Testis (tissue), 5 donors: Measurements from ENCODE around the gene UHMK1. TPM values are rescaled to one million over a fixed set of nuclear protein-coding genes. Genes with fewer than 3 reads are reported as not detected.
"Not testable (repeated sequence)": the region's sequence is repeated elsewhere in the genome, so short reads cannot be mapped to it uniquely, and the experiment has no call there.

ENCODE experiments used
- DNase-seq: peaks from one replicate; pipeline ENCODE4 v3.0.0-alpha.2; 2019
- H3K27ac ChIP-seq, 2 donors: fragments of 200-600 bp; sonication (generic); one replicate each; pipeline ENCODE4 v1.5.1; 2019
- H3K27me3 ChIP-seq: fragments of 200-600 bp; sonication (generic); one replicate; pipeline ENCODE4 v1.5.1; 2019
- H3K36me3 ChIP-seq: fragments of 200-600 bp; sonication (generic); one replicate; pipeline ENCODE4 v1.5.1; 2017; ENCODE audit warnings: low read depth; ENCODE audit errors: missing control alignments
- H3K4me1 ChIP-seq: fragments of 200-600 bp; sonication (generic); one replicate; pipeline ENCODE4 v1.5.1; 2019
- H3K4me3 ChIP-seq, 2 donors: fragments of 200-600 bp; sonication (generic); one replicate each; pipeline ENCODE4 v1.5.1; 2017 to 2019
- H3K9me3 ChIP-seq: fragments of 200-600 bp; sonication (generic); one replicate; pipeline ENCODE4 v1.5.1; 2017
- CTCF ChIP-seq, 3 experiments: fragments of 450-650 bp in 2 of 3; fragments of 200-600 bp in 1 of 3; sonication (generic) in 1 of 3; IDR thresholded peaks; one replicate each; pipeline ENCODE4 v1.5.1; 2016 to 2019; ENCODE audit warnings: antibody characterized with exemption in 3 of 3, mild to moderate bottlenecking in 2 of 3, moderate library complexity in 1 of 3
- POLR2A ChIP-seq: fragments of 450-650 bp; IDR thresholded peaks from one replicate; pipeline ENCODE4 v1.6.1; 2017; ENCODE audit warnings: antibody characterized with exemption, mild to moderate bottlenecking, moderate library complexity
- WGBS, 2 donors: methylation state at CpG; one replicate each; pipeline ENCODE4 v1.1.5; 2018; 5-methylcytosine and 5-hydroxymethylcytosine counted together
- intact Hi-C: fragments of 100-400 bp; cut with DNase I; formaldehyde crosslinking; loops from one replicate; pipeline ENCODE4 v1.15.1; 2023; ENCODE audit warnings: low total_unique reads
- long read RNA-seq, 2 donors: transcript quantifications; one replicate each; lab custom pipeline, GENCODE V29; 2026
- polyA plus RNA-seq: library from polyadenylated mRNA; stranded (reverse); fragments of 350-450 nt; fragmentation: Illumina TruSeq; extraction: RNeasy Lipid Tissue Mini Kit (QIAGEN cat#74804); gene quantifications from one replicate; pipeline ENCODE4 v1.2.3, GENCODE V29; 2014; ENCODE audit warnings: low read depth, low replicate concordance; ENCODE audit not compliant: insufficient read depth
- total RNA-seq, 2 donors: library from RNA; depleted of rRNA; stranded (reverse); fragments of >200 nt; gene quantifications; one replicate each; pipeline ENCODE4 v1.2.3, GENCODE V29; 2016

UHMK1 gene, protein sequence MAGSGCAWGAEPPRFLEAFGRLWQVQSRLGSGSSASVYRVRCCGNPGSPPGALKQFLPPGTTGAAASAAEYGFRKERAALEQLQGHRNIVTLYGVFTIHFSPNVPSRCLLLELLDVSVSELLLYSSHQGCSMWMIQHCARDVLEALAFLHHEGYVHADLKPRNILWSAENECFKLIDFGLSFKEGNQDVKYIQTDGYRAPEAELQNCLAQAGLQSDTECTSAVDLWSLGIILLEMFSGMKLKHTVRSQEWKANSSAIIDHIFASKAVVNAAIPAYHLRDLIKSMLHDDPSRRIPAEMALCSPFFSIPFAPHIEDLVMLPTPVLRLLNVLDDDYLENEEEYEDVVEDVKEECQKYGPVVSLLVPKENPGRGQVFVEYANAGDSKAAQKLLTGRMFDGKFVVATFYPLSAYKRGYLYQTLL
- 10 to 100 TPM; 35.8 to 36.9 TPM for total RNA-seq
- 23.2 TPM for polyA plus RNA-seq
- long read RNA-seq, donor 1, full-length matches to known transcripts: 9 of 9 reads
- long read RNA-seq, donor 1, partial matches to known transcripts: 0 of 9 reads
- long read RNA-seq, donor 1, other reads (novel, unspliced or antisense): 0 of 9 reads
- long read RNA-seq, donor 2, full-length matches to known transcripts: 3 of 3 reads
- long read RNA-seq, donor 2, partial matches to known transcripts: 0 of 3 reads
- long read RNA-seq, donor 2, other reads (novel, unspliced or antisense): 0 of 3 reads

- H3K4me1 ChIP-seq: no peaks in the 10 kb centered on the region
- H3K27ac ChIP-seq: peak within 1 kb of the TSS; percentile 85 to 92
- H3K27me3 ChIP-seq: no peaks in the 10 kb centered on the region
- no peaks in the 10 kb centered on the region for H3K9me3 ChIP-seq
- peak; percentile 17 for TF ChIP-seq POLR2A
- no peak for TF ChIP-seq CTCF (IDR thresholded peaks at IDR 0.05)
- intact Hi-C loops: no loop called here
- 0 to 1% methylated on average over 11 to 54 of the region's 61 CpGs for WGBS, 2 donors
- H3K4me3 ChIP-seq: peak within 1 kb of the TSS; percentile 88 to 89
- no peaks in the 10 kb centered on the region for H3K36me3 ChIP-seq
- peak; percentile 96 for DNase-seq
Observed at GRCh38 chr1:162497723-162498495, at the start of gene UHMK1. Gene UHMK1 (plus strand): TSS chr1:162497818. CDS start chr1:162498001, 183 bp downstream.

- WGBS, 2 donors: 94 to 97% methylated on average over 1 to 2 of the region's 3 CpGs
- intact Hi-C loops, H3K36me3 ChIP-seq, DNase-seq, H3K4me3 ChIP-seq, H3K4me1 ChIP-seq, H3K9me3 ChIP-seq, H3K27ac ChIP-seq, H3K27me3 ChIP-seq: not testable (repeated sequence)
Observed at GRCh38 chr1:162454361-162454760, 43.3 kb upstream of the UHMK1 start.

GRCh38 chr1:162456323-162456722, 41.3 kb upstream of the UHMK1 start:
- no peak for DNase-seq
- Histone ChIP-seq H3K27ac (no peak overlapping the region), H3K27me3 (no peaks in the 10 kb centered on the region), H3K36me3 (no peaks in the 10 kb centered on the region), H3K4me3 (no peak overlapping the region), H3K9me3 (no peaks in the 10 kb centered on the region), H3K4me1 (no peaks in the 10 kb centered on the region)
- intact Hi-C loops: no loop called here
- TF ChIP-seq POLR2A: no peak
- no peak for TF ChIP-seq CTCF (IDR thresholded peaks at IDR 0.05)
- 89% methylated on average over 4 of the region's 4 CpGs for WGBS, 2 donors

DNA sequence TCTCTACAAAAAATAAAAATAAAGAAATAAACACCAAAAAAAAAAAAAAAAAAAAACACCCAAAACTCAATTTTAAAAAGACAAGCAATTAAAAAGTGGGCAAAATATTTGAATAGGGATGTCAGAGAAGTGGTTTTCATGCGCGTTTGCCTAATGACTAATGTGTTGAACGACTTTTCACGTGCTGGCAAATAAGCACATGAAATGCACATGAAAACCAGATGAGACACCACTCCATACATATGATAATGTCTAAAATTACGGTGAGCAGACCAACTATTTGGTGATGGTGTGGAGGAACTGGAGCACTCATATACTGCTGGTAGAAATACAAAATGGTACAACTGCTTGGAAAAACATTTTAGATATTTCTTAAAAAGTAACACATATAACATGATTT, 39.4 kb upstream of the UHMK1 start:
- DNase-seq: no peak
- Histone ChIP-seq H3K36me3 (no peaks in the 10 kb centered on the region), H3K9me3 (no peaks in the 10 kb centered on the region), H3K27me3 (no peaks in the 10 kb centered on the region), H3K4me3 (no peak overlapping the region), H3K27ac (no peak overlapping the region), H3K4me1 (no peaks in the 10 kb centered on the region)
- WGBS, 2 donors: 91 to 93% methylated on average over 5 of the region's 5 CpGs
- TF ChIP-seq CTCF (IDR thresholded peaks at IDR 0.05): no peak
- TF ChIP-seq POLR2A: no peak
- intact Hi-C loops: no loop called here

DNA sequence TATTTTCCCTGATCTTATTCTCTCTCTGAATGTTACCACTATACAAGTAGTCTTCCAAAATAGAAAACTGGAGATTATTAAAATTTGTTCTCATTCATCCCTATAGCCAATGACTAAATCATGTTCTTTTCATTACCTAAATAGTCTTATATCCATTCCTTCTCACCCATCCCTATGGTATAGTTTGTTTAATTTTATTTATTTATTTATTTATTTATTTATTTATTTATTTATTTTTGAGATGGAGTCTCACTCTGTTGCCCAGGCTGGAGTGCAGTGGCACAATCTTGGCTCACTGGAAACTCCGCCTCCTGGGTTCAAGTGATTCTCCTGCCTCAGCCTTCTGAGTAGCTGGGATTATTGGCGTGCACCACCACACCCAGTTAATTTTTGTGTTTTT, 35.2 kb upstream of the UHMK1 start:
- H3K36me3 ChIP-seq, DNase-seq, H3K4me1 ChIP-seq, H3K27me3 ChIP-seq, H3K9me3 ChIP-seq, intact Hi-C loops, H3K27ac ChIP-seq, H3K4me3 ChIP-seq: not testable (repeated sequence)
- 89 to 98% methylated on average over 2 of the region's 2 CpGs for WGBS, 2 donors
